Transverse colon (tissue), 4 donors: ENCODE results near the gene RINT1. TPM values are rescaled to one million over a fixed set of nuclear protein-coding genes. Genes with fewer than 3 reads are reported as not detected.

Source experiments
- DNase-seq: peaks from one replicate; pipeline ENCODE4 v3.0.0-alpha.2; 2019
- H3K27ac ChIP-seq, 4 donors: fragments of 200-600 bp; sonication (generic); 2 replicates each; pipeline ENCODE4 v1.5.1; 2016 to 2018; ENCODE audit warnings: inconsistent platforms in 4 of 4
- H3K27me3 ChIP-seq: fragments of 200-600 bp; sonication (generic); 2 replicates; pipeline ENCODE4 v1.5.1; 2017; ENCODE audit warnings: inconsistent platforms
- H3K36me3 ChIP-seq, 4 donors: fragments of 200-600 bp; sonication (generic); 2 replicates each; pipeline ENCODE4 v1.5.1; 2017 to 2019; ENCODE audit warnings: inconsistent platforms in 4 of 4
- H3K4me1 ChIP-seq, 4 donors: fragments of 200-600 bp; sonication (generic); 2 replicates each; pipeline ENCODE4 v1.5.1; 2017 to 2020; ENCODE audit warnings: inconsistent platforms in 4 of 4
- H3K4me3 ChIP-seq, 4 donors: fragments of 200-600 bp; sonication (generic); 1 replicate in 1 of 4; 2 replicates in 3 of 4; pipeline versions ENCODE4 v1.5.1 to v1.6.1; 2017 to 2019; ENCODE audit warnings: inconsistent platforms in 4 of 4
- H3K9me3 ChIP-seq, 2 donors: fragments of 200-600 bp; sonication (generic); 2 replicates each; pipeline ENCODE4 v1.5.1; 2017 to 2019; ENCODE audit warnings: inconsistent platforms in 2 of 2
- CTCF ChIP-seq, 5 experiments: fragments of 200-600 bp in 3 of 5; fragments of 450-650 bp in 2 of 5; sonication (generic) in 3 of 5; IDR thresholded peaks; 1 replicate in 2 of 5; 2 replicates in 3 of 5; pipeline ENCODE4 v1.5.1; 2016 to 2017; ENCODE audit warnings: antibody characterized with exemption in 5 of 5, inconsistent platforms in 3 of 5, mild to moderate bottlenecking in 2 of 5, moderate library complexity in 1 of 5
- EP300 ChIP-seq: sonication (generic); formaldehyde crosslinking; IDR thresholded peaks from one replicate; pipeline ENCODE4 v1.6.1; 2017; ENCODE audit warnings: antibody characterized with exemption, low read depth
- POLR2A ChIP-seq: fragments of 450-650 bp; IDR thresholded peaks from one replicate; pipeline ENCODE4 v1.6.1; 2016; ENCODE audit warnings: antibody characterized with exemption, mild to moderate bottlenecking, moderate library complexity
- POLR2AphosphoS5 ChIP-seq, 3 donors: sonication (generic); formaldehyde crosslinking; IDR thresholded peaks; one replicate each; pipeline ENCODE4 v1.6.1; 2016; ENCODE audit warnings: antibody characterized with exemption in 3 of 3
- WGBS, 2 donors: methylation state at CpG; one replicate each; pipeline ENCODE4 v1.1.5; 2018; ENCODE audit warnings: low coverage in 1 of 2; 5-methylcytosine and 5-hydroxymethylcytosine counted together
- in situ Hi-C, 4 donors: fragments of 200-750 bp; cut with MboI; loops; one replicate each; pipeline versions ENCODE4 v1.15.0 to v1.15.1; 2017; ENCODE audit warnings: low sequenced_read_pairs in 3 of 4, low pct_ligation_motif_present in 1 of 4, low pct_unique_long_range_greater_than_20kb in 1 of 4
- intact Hi-C: fragments of 100-400 bp; cut with DNase I; formaldehyde crosslinking; loops from one replicate; pipeline ENCODE4 v1.15.1; 2023; ENCODE audit warnings: low total_unique reads
- total RNA-seq, 4 donors: library from RNA; depleted of rRNA; stranded (reverse); fragments of >200 nt; gene quantifications; one replicate each; pipeline ENCODE4 v1.1.0, GENCODE V29; 2016

RINT1 gene
- total RNA-seq, 4 donors from 2014 or later, result 10.0 to 37.2 (median 19.0) TPM

GRCh38 chr7:105589356-105590077, 57.5 kb downstream of the RINT1 start:
- TF ChIP-seq CTCF (IDR thresholded peaks at IDR 0.05) (peak; percentile 31 to 47 (median 42)), POLR2A (no peak)
- intact Hi-C loops, result no loop called here
- Histone ChIP-seq H3K27ac (no peak overlapping the region), H3K4me3 (no peak overlapping the region), H3K27me3 (no peaks in the 10 kb centered on the region), H3K4me1 (peaks cover 0 to 5% (median 0%) of the 10 kb centered on the region in 4 donors), H3K36me3 (no peaks in the 10 kb centered on the region), H3K9me3 (no peaks in the 10 kb centered on the region)
- in situ Hi-C loops, result no loop called here
- DNase-seq, result peak; percentile 35
- 19 to 23% methylated on average over 3 to 6 of the region's 6 CpGs for WGBS, 2 donors

- 80 to 85% methylated on average over 1 to 5 of the region's 5 CpGs for WGBS, 2 donors
Measured at GRCh38 chr7:105590793-105591192, 58.8 kb downstream of the RINT1 start.

GRCh38 chr7:105591522-105591921, 59.5 kb downstream of the RINT1 start:
- no peaks in the 10 kb centered on the region for H3K36me3 ChIP-seq
- 65 to 79% methylated on average over 2 of the region's 2 CpGs for WGBS, 2 donors
- DNase-seq, result no peak

More at GRCh38 chr7:105590793-105591192, 58.8 kb downstream of the RINT1 start:
- no peak overlapping the region for H3K27ac ChIP-seq
- no peaks in the 10 kb centered on the region for H3K36me3 ChIP-seq
- no peak for DNase-seq
- intact Hi-C loops (no loop called here), in situ Hi-C loops (no loop called here)
- H3K4me3 ChIP-seq, result no peak overlapping the region
- H3K4me1 ChIP-seq, result peaks cover 0 to 5% (median 0%) of the 10 kb centered on the region in 4 donors
- no peaks in the 10 kb centered on the region for H3K27me3 ChIP-seq
- H3K9me3 ChIP-seq, result no peaks in the 10 kb centered on the region
- no peak for TF ChIP-seq CTCF (IDR thresholded peaks at IDR 0.05)
- TF ChIP-seq EP300, result no peak
- TF ChIP-seq POLR2AphosphoS5 (IDR thresholded peaks at IDR 0.05), result no peak
- no peak for TF ChIP-seq POLR2A

GRCh38 chr7:105594034-105594433, 62.0 kb downstream of the RINT1 start:
- H3K27me3 ChIP-seq, result no peaks in the 10 kb centered on the region
- no peak for DNase-seq
- in situ Hi-C loops, result no loop called here
- no peak for TF ChIP-seq EP300
- no peak for TF ChIP-seq POLR2A
- TF ChIP-seq POLR2AphosphoS5 (IDR thresholded peaks at IDR 0.05), result no peak
- TF ChIP-seq CTCF (IDR thresholded peaks at IDR 0.05), result no peak
- no peaks in the 10 kb centered on the region for H3K36me3 ChIP-seq
- peaks cover 0 to 4% (median 0%) of the 10 kb centered on the region in 4 donors for H3K4me1 ChIP-seq
- H3K27ac ChIP-seq, result no peak overlapping the region
- H3K9me3 ChIP-seq, result no peaks in the 10 kb centered on the region
- intact Hi-C loops, result no loop called here
- whole genome bisulfite sequencing, 2 donors, result 61% methylated on average over 3 of the region's 3 CpGs; no CpG with 5 or more reads in 1 of the 2 donors
- no peak overlapping the region for H3K4me3 ChIP-seq

More at GRCh38 chr7:105591522-105591921, 59.5 kb downstream of the RINT1 start:
- H3K9me3 ChIP-seq, result no peaks in the 10 kb centered on the region
- no peak overlapping the region for H3K4me3 ChIP-seq
- peaks cover 0 to 5% (median 0%) of the 10 kb centered on the region in 4 donors for H3K4me1 ChIP-seq
- no peak overlapping the region for H3K27ac ChIP-seq
- no peaks in the 10 kb centered on the region for H3K27me3 ChIP-seq
- intact Hi-C loops, result no loop called here
- TF ChIP-seq EP300 (no peak), CTCF (IDR thresholded peaks at IDR 0.05) (no peak), POLR2AphosphoS5 (IDR thresholded peaks at IDR 0.05) (no peak), POLR2A (no peak)
- in situ Hi-C loops, result no loop called here
